Heart left ventricle (tissue), 16 donors: ENCODE results near the gene EFR3B. TPM values are rescaled to one million over a fixed set of nuclear protein-coding genes. Genes with fewer than 3 reads are reported as not detected.

Source experiments
- ATAC-seq, 4 donors: fragments of 200-7000 bp; cut with Tn5 transposase; one replicate each; pipeline ENCODE4 v1.9.1; 2020 to 2022; ENCODE audit warnings: moderate library complexity in 4 of 4, mild to moderate bottlenecking in 3 of 4, moderate number of reproducible peaks in 1 of 4
- DNase-seq, 5 donors: peaks; one replicate each; pipeline ENCODE4 v3.0.0-alpha.2; 2020
- H3K27ac ChIP-seq, 12 donors: fragments of 200-600 bp; sonication (generic) in 4 of 12; one replicate each; pipeline versions ENCODE4 v1.5.0 to v1.8.0; 2016 to 2022; ENCODE audit warnings: mild to moderate bottlenecking in 2 of 12
- H3K27me3 ChIP-seq, 9 donors: fragments of 200-600 bp; sonication (generic) in 2 of 9; one replicate each; pipeline versions ENCODE4 v1.5.1 to v1.8.0; 2016 to 2022; ENCODE audit warnings: mild to moderate bottlenecking in 3 of 9
- H3K36me3 ChIP-seq, 9 donors: fragments of 200-600 bp; sonication (generic) in 2 of 9; one replicate each; pipeline versions ENCODE4 v1.5.0 to v1.8.0; 2018 to 2022; ENCODE audit warnings: mild to moderate bottlenecking in 2 of 9
- H3K4me1 ChIP-seq, 12 donors: fragments of 200-600 bp; sonication (generic) in 4 of 12; one replicate each; pipeline versions ENCODE4 v1.5.0 to v1.8.0; 2016 to 2022; ENCODE audit warnings: mild to moderate bottlenecking in 3 of 12
- H3K4me3 ChIP-seq, 12 donors: fragments of 200-600 bp; sonication (generic) in 4 of 12; one replicate each; pipeline versions ENCODE4 v1.5.0 to v1.8.0; 2017 to 2022; ENCODE audit warnings: mild to moderate bottlenecking in 9 of 12, moderate library complexity in 4 of 12
- H3K9me3 ChIP-seq, 12 donors: fragments of 200-600 bp; sonication (generic) in 4 of 12; one replicate each; pipeline versions ENCODE4 v1.5.0 to v1.8.0; 2016 to 2022; ENCODE audit warnings: mild to moderate bottlenecking in 1 of 12
- POLR2A ChIP-seq, 2 donors: fragments of 450-650 bp; IDR thresholded peaks; one replicate each; pipeline ENCODE4 v1.6.1; 2017; ENCODE audit warnings: antibody characterized with exemption in 2 of 2, mild to moderate bottlenecking in 2 of 2, moderate library complexity in 2 of 2
- WGBS, 4 donors: extraction: QIAGEN DNeasy Blood & Tissue Kit in 2 of 4; methylation state at CpG; one replicate each; pipeline versions ENCODE4 v1.1.5 to v1.1.7; 2013 to 2018; 5-methylcytosine and 5-hydroxymethylcytosine counted together
- intact Hi-C, 10 donors: fragments of 100-400 bp; cut with DNase I; formaldehyde crosslinking; loops; one replicate each; pipeline versions ENCODE4 v1.11.1 to v1.14.2; 2022
- polyA plus RNA-seq, 2 donors: library from polyadenylated mRNA; stranded (reverse); fragments of 200-250 nt; gene quantifications; one replicate each; pipeline ENCODE4 v1.2.3, GENCODE V29; 2013
- total RNA-seq, 9 donors: library from RNA; depleted of rRNA in 2 of 9; stranded (reverse); fragments of >200 nt in 2 of 9; fragmentation: NEBNext Ultra II Directional in 3 of 9; extraction: Animal tissue kit (Norgen Biotek cat#: 25700) in 3 of 9; gene quantifications; one replicate each; pipeline versions ENCODE4 v1.1.0 to v1.2.4, GENCODE V29; 2016 to 2023
- TF ChIP-seq, protein P1 (sequence below), 12 donors: fragments of 200-600 bp; sonication (generic) in 4 of 12; IDR thresholded peaks; one replicate each; pipeline versions ENCODE4 v1.5.0 to v1.8.0; 2018 to 2022; ENCODE audit warnings: antibody characterized with exemption in 12 of 12, mild to moderate bottlenecking in 5 of 12
- donor health status: ischemic (EF 13 %, LVEDD 7.1; RV severe dilation, severe dysfunction).
- donor health status: healthy with polysubstance abuse.
- donor health status: DM: no; HTN: yes; CAD: no.
- donor health status: DM: no; HTN: no; CAD: no.
- donor health status: ischemic (EF 25% LVEDD 6.9; RV normal size, moderate dysfunction).
- donor health status: ischemic (EF 25% LVEDD 5.7; RV mildly dilated, moderate dysfunction).
- donor health status: healthy.
- donor health status: DM: yes; HTN: yes; CAD: no.
- donor health status: ischemic (EF 35%, LVEDD 5.7; RV mildly dilated, moderate dysfunction).
- donor health status: nonischemic (EF 11% LVEDD 7.7; RV severe dilation, severe dysfunction).
- donor health status: DM: yes; HTN: yes; CAD: no.
- donor health status: PGD.
- donor health status: ischemic (EF 29% LVEDD 5.4; RV normal size, mild dysfunction).
- donor health status: nonischemic (EF 23%, LVEDD 6.1; RV moderate dilation, normal function).

EFR3B gene
- total and polyA plus RNA-seq, 11 donors: 1.7 to 13.8 (median 5.5) TPM

DNA sequence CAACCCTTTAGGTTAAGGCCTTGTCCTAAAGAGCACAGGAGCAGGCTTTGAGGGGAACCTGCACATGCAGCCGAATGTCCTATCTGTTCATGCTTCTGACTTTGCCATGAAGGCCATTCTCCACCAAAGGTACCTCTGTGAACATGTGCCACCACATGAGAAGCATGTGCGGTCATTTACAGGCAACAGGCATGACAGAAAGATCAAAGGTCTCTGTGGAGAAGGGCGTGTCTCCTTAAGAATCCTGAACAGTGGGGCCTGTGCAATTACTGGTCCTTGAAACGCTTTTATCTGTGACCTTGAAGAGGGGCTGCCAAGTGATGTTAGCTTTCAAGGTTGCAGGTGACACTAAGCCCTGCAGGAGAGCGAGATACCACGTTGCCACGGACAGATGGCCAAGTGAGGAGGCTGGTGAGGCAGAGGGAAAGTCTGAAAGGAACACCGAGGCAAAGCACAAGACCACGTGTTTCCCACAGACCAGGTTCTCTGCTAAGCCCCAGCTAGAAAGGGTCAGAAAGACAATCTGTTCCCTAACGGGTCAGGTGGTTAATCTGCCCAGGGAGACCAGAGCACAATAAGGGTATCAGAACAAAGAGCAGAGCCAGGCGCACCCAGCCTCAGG lies 146.0 kb downstream of the EFR3B start:
- WGBS, 4 donors: 68 to 72% (median 71%) methylated on average over 11 of the region's 11 CpGs
- DNase-seq (no peak), ATAC-seq (no peak)
- no peaks in the 10 kb centered on the region for H3K4me1 ChIP-seq
- no peak overlapping the region for H3K27ac ChIP-seq
- no peaks in the 10 kb centered on the region for H3K27me3 ChIP-seq
- no peaks in the 10 kb centered on the region for H3K36me3 ChIP-seq
- H3K4me3 ChIP-seq: no peak overlapping the region
- intact Hi-C loops: no loop called here
- TF ChIP-seq, protein P1, sequence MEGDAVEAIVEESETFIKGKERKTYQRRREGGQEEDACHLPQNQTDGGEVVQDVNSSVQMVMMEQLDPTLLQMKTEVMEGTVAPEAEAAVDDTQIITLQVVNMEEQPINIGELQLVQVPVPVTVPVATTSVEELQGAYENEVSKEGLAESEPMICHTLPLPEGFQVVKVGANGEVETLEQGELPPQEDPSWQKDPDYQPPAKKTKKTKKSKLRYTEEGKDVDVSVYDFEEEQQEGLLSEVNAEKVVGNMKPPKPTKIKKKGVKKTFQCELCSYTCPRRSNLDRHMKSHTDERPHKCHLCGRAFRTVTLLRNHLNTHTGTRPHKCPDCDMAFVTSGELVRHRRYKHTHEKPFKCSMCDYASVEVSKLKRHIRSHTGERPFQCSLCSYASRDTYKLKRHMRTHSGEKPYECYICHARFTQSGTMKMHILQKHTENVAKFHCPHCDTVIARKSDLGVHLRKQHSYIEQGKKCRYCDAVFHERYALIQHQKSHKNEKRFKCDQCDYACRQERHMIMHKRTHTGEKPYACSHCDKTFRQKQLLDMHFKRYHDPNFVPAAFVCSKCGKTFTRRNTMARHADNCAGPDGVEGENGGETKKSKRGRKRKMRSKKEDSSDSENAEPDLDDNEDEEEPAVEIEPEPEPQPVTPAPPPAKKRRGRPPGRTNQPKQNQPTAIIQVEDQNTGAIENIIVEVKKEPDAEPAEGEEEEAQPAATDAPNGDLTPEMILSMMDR (IDR thresholded peaks at IDR 0.05): no peak
- TF ChIP-seq POLR2A (IDR thresholded peaks at IDR 0.05): no peak
- H3K9me3 ChIP-seq: no peaks in the 10 kb centered on the region

DNA sequence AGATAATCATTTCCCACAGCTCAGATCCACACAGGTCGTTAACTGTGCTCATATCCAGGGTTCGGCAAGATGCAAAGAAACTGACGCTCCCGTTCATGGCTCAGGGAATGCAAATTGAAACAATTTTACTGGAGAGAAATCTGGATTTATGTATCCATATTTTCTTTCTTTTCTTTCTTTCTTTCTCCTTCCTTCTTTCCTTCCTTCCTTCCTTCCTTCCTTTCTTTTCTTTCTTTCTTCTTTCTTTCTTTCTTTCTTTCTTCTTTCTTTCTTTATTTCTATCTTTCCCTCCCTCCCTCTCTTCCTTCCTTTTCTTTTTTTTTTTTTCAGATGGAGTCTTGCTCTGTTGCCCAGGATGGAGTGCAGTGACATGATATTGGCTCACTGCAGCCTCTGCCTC lies 146.5 kb downstream of the EFR3B start:
- Histone ChIP-seq H3K4me1 (no peaks in the 10 kb centered on the region), H3K36me3 (no peaks in the 10 kb centered on the region), H3K9me3 (no peaks in the 10 kb centered on the region), H3K27me3 (no peaks in the 10 kb centered on the region), H3K27ac (no peak overlapping the region), H3K4me3 (no peak overlapping the region)
- no peak for TF ChIP-seq POLR2A (IDR thresholded peaks at IDR 0.05)
- TF ChIP-seq, protein P1 (IDR thresholded peaks at IDR 0.05): no peak
- intact Hi-C loops: no loop called here
- DNase-seq: no peak
- ATAC-seq: no peak
- 70 to 77% (median 74%) methylated on average over 4 of the region's 4 CpGs for WGBS, 4 donors

DNA sequence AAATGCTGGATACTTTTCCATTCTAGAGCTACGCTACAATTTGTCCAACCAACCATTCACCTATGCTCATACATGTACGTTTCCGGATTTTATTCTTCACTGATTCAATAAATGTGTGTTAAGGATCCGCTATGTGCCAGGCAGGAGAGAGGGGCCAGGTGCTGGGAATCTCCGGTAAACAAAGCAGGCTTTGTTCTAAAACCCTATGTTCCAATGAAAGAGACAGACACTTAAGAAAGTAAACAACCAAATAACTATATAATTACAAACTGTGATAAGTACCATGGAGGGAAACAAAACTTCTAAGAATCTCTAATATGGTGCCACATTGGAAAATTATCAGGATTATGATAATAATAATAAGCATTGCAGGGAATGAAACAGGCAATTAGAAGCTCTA lies 148.7 kb downstream of the EFR3B start:
- H3K4me3 ChIP-seq: no peak overlapping the region
- ATAC-seq (no peak), DNase-seq (no peak)
- no peak overlapping the region for H3K27ac ChIP-seq
- H3K36me3 ChIP-seq: no peaks in the 10 kb centered on the region
- H3K9me3 ChIP-seq: no peaks in the 10 kb centered on the region
- 87 to 90% (median 89%) methylated on average over 5 of the region's 5 CpGs for WGBS, 4 donors
- H3K27me3 ChIP-seq: no peaks in the 10 kb centered on the region
- H3K4me1 ChIP-seq: no peaks in the 10 kb centered on the region
- intact Hi-C loops: loop anchor here in 6 of 10 donors (5.0 to 10.0 kb wide), 5 partner anchors 216 to 786 kb away; partner anchors contain the start of gene DNAJC27 (in 1 of the 6)
- TF ChIP-seq, protein P1 (IDR thresholded peaks at IDR 0.05): no peak
- no peak for TF ChIP-seq POLR2A (IDR thresholded peaks at IDR 0.05)

DNA sequence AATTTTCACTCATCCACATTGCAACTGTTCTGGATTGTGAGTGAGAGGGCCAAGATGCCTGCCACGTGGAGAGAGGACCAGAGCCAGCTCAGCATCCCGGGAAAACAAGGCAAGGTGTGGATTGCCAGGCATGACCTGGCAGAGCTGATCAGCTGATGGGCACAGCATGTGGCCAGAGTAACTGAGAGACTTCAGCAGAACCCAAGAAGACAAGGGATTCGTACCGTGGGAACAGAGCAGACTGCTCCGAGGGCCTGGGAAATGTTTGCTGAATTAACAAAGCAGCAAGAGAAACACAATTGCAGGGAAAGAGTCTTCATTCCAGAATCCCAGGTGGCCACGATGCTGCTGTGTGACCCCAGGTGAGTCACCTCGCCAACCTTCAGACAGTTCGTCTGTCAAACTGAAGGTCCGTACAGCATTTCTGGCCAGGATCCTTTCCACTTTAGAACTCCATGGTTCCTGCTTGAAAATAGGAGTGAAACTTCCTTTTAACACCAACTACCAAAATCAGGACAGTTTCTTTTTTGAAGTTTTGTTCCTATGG lies 152.8 kb downstream of the EFR3B start:
- H3K9me3 ChIP-seq: no peaks in the 10 kb centered on the region
- H3K27ac ChIP-seq: no peak overlapping the region
- intact Hi-C loops: loop anchor here (2.0 to 10.0 kb wide), 13 partner anchors 57 to 790 kb away; partner anchors contain the start of gene DNAJC27 (in 2 of the 10)
- DNase-seq (no peak), ATAC-seq (no peak)
- no peak overlapping the region for H3K4me3 ChIP-seq
- peaks cover 0 to 8% (median 0%) of the 10 kb centered on the region in 12 donors for H3K4me1 ChIP-seq
- no peaks in the 10 kb centered on the region for H3K36me3 ChIP-seq
- WGBS, 4 donors: 86 to 92% (median 88%) methylated on average over 9 of the region's 9 CpGs
- TF ChIP-seq POLR2A (IDR thresholded peaks at IDR 0.05): no peak
- TF ChIP-seq, protein P1 (IDR thresholded peaks at IDR 0.05): no peak
- no peaks in the 10 kb centered on the region for H3K27me3 ChIP-seq
